B cell (primary cell): Measurements from ENCODE around the gene OLFM2.

ENCODE experiments used
- EZH2 ChIP-seq: IDR thresholded peaks from 2 replicates; pipeline ENCODE4 v1.6.1; 2012; ENCODE audit warnings: borderline replicate concordance, low read depth, mild to moderate bottlenecking, moderate library complexity, low read length; ENCODE audit not compliant: insufficient read depth, poor library complexity, severe bottlenecking
- TF ChIP-seq, protein P1 (sequence below): fragments of 200-600 bp; IDR thresholded peaks from one replicate; pipeline ENCODE4 v1.8.0; 2022; ENCODE audit warnings: antibody characterized with exemption, mild to moderate bottlenecking

DNA sequence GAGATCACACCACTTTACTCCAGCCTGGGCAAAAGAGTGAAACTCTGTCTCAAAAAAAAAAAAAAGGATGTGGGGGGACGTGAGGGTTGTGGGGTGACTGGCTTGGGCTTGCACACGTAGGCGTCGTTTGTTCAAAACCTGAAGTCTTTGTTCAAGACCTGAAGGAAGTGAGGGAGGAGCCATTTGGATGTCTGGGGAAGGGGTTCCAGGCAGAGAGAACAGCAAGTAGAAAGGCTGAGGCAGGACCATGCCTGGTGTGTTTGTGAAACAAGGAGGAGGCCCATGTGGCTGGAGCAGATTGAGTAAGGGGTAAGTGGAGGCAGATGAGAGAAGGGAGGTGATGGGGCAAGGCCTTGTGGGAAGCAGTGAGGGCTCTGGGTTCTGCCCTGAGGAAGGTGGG lies 73.4 kb downstream of the OLFM2 start:
- TF ChIP-seq, protein P1, sequence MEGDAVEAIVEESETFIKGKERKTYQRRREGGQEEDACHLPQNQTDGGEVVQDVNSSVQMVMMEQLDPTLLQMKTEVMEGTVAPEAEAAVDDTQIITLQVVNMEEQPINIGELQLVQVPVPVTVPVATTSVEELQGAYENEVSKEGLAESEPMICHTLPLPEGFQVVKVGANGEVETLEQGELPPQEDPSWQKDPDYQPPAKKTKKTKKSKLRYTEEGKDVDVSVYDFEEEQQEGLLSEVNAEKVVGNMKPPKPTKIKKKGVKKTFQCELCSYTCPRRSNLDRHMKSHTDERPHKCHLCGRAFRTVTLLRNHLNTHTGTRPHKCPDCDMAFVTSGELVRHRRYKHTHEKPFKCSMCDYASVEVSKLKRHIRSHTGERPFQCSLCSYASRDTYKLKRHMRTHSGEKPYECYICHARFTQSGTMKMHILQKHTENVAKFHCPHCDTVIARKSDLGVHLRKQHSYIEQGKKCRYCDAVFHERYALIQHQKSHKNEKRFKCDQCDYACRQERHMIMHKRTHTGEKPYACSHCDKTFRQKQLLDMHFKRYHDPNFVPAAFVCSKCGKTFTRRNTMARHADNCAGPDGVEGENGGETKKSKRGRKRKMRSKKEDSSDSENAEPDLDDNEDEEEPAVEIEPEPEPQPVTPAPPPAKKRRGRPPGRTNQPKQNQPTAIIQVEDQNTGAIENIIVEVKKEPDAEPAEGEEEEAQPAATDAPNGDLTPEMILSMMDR = no peak
- TF ChIP-seq EZH2 = no peak
